SK-N-SH treated with all-trans-retinoic acid at 6 μM for 48 hours (cell line): ENCODE measurements around the gene RFX4.

Experiments
- ATAC-seq: fragments of 200-7000 bp; cut with Tn5 transposase; 3 replicates; pipeline ENCODE4 v1.9.1; 2020; ENCODE audit warnings: mild to moderate bottlenecking, moderate library complexity
- ARNTL ChIP-seq: fragments of 450-650 bp; formaldehyde crosslinking; IDR thresholded peaks from 2 replicates; pipeline ENCODE4 v1.5.0; 2020; ENCODE audit warnings: low read depth, mild to moderate bottlenecking, moderate library complexity, borderline replicate concordance
- BACH2 ChIP-seq: fragments of 250-450 bp; sonication (Bioruptor Pico); IDR thresholded peaks from 2 replicates; pipeline ENCODE4 v1.9.0; 2021; ENCODE audit warnings: mild to moderate bottlenecking, borderline replicate concordance
- ESRRG ChIP-seq: fragments of 250-450 bp; sonication (Bioruptor Pico); IDR thresholded peaks from 2 replicates; pipeline ENCODE4 v1.6.1; 2021; ENCODE audit warnings: mild to moderate bottlenecking
- GLIS3 ChIP-seq: fragments of 250-450 bp; sonication (Bioruptor Pico); IDR thresholded peaks from 2 replicates; pipeline ENCODE4 v1.5.0; 2020; ENCODE audit warnings: mild to moderate bottlenecking, moderate library complexity
- ISL1 ChIP-seq: fragments of 250-450 bp; sonication (Bioruptor Pico); IDR thresholded peaks from 2 replicates; pipeline ENCODE4 v2.1.2; 2022; ENCODE audit warnings: mild to moderate bottlenecking, moderate library complexity
- POU6F1 ChIP-seq: fragments of 250-450 bp; sonication (Bioruptor Pico); IDR thresholded peaks from 2 replicates; pipeline ENCODE4 v1.8.0; 2021; ENCODE audit warnings: low read depth, mild to moderate bottlenecking, moderate library complexity, borderline replicate concordance
- PPARA ChIP-seq: fragments of 250-450 bp; sonication (Bioruptor Pico); IDR thresholded peaks from 2 replicates; pipeline ENCODE4 v1.5.0; 2020; ENCODE audit warnings: mild to moderate bottlenecking, borderline replicate concordance
- RARB ChIP-seq: fragments of 250-450 bp; sonication (Bioruptor Pico); IDR thresholded peaks from 2 replicates; pipeline ENCODE4 v1.8.0; 2021; ENCODE audit warnings: mild to moderate bottlenecking, moderate library complexity
- SNAI2 ChIP-seq: fragments of 250-450 bp; sonication (Bioruptor Pico); IDR thresholded peaks from 2 replicates; pipeline ENCODE4 v1.5.0; 2020; ENCODE audit warnings: mild to moderate bottlenecking, moderate library complexity
- TCF4 ChIP-seq: fragments of 250-450 bp; sonication (Bioruptor Pico); IDR thresholded peaks from 2 replicates; pipeline ENCODE4 v1.8.0; 2021; ENCODE audit warnings: mild to moderate bottlenecking, moderate library complexity, borderline replicate concordance
- TSHZ2 ChIP-seq: fragments of 250-450 bp; sonication (Bioruptor Pico); IDR thresholded peaks from 2 replicates; pipeline ENCODE4 v1.5.0; 2020; ENCODE audit warnings: mild to moderate bottlenecking, moderate library complexity
- ZC3H10 ChIP-seq: fragments of 250-450 bp; sonication (Bioruptor Pico); IDR thresholded peaks from 2 replicates; pipeline ENCODE4 v1.5.1; 2021; ENCODE audit warnings: mild to moderate bottlenecking, moderate library complexity
- ZNF565 ChIP-seq: fragments of 450-650 bp; formaldehyde crosslinking; conservative IDR thresholded peaks from 2 replicates; pipeline ENCODE4 v1.5.0; 2020; ENCODE audit warnings: low read depth, mild to moderate bottlenecking, moderate library complexity
- ZNF70 ChIP-seq: fragments of 450-650 bp; formaldehyde crosslinking; IDR thresholded peaks from 2 replicates; pipeline ENCODE4 v1.5.0; 2020; ENCODE audit warnings: mild to moderate bottlenecking, moderate library complexity
- ZNF8 ChIP-seq: fragments of 450-650 bp; formaldehyde crosslinking; IDR thresholded peaks from 2 replicates; pipeline ENCODE4 v1.5.0; 2020; ENCODE audit warnings: mild to moderate bottlenecking, moderate library complexity

RFX4 gene

GRCh38 chr12:106631150-106631549 is 48.3 kb downstream of the RFX4 start (continued):
- TF ChIP-seq POU6F1 (CRISPR knock-in tag) = no peak
- no peak for TF ChIP-seq ZNF8 (CRISPR knock-in tag)
- no peak for TF ChIP-seq SNAI2 (CRISPR knock-in tag)

- no peak for TF ChIP-seq ZNF70 (CRISPR knock-in tag)
- TF ChIP-seq GLIS3 = no peak
- no peak for TF ChIP-seq ZNF8 (CRISPR knock-in tag)
- TF ChIP-seq ESRRG (CRISPR knock-in tag) = no peak
- no peak for TF ChIP-seq ARNTL (CRISPR knock-in tag)
- TF ChIP-seq ZNF565 (CRISPR knock-in tag) = no peak
- no peak for TF ChIP-seq POU6F1 (CRISPR knock-in tag)
- TF ChIP-seq ZC3H10 = no peak
Observed at GRCh38 chr12:106631797-106632196, 49.0 kb downstream of the RFX4 start.

GRCh38 chr12:106632797-106633450 is 50.1 kb downstream of the RFX4 start:
- no peak for ATAC-seq
- TF ChIP-seq SNAI2 (CRISPR knock-in tag) = peak; percentile 87; the same call in 1 of the 2 replicates
- no peak for TF ChIP-seq ZNF565 (CRISPR knock-in tag)
- TF ChIP-seq, all 23 proteins: peak for 1

More at GRCh38 chr12:106631797-106632196, 49.0 kb downstream of the RFX4 start:
- ATAC-seq = no peak

DNA sequence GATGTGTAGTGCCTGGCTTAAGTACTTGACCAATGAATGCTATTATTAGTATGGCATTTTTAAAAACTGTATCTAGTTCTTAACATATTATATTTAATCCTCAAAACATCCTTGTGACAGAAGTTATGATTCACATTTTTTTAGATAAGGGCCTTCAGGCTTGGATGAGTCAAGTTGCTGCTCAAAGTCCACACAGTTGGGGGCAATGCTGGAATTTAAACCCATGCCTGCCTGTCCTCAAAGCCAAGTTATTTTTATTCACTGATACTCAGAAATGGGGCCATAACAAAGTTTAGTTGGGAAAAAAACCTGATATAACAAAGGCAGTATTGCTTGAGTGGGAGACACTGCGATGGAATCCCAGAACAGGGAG is 50.6 kb downstream of the RFX4 start:
- TF ChIP-seq TSHZ2 (CRISPR knock-in tag) = no peak
- TF ChIP-seq ISL1 (CRISPR knock-in tag) = 0 out of 2 replicates have a peak, but pooled peaks have one; percentile 8
- no peak for TF ChIP-seq RARB (CRISPR knock-in tag)
- ATAC-seq = no peak

GRCh38 chr12:106634206-106634605 is 51.4 kb downstream of the RFX4 start:
- TF ChIP-seq ZC3H10 (no peak), BACH2 (CRISPR knock-in tag) (no peak), ARNTL (CRISPR knock-in tag) (no peak)
- ATAC-seq = no peak

DNA sequence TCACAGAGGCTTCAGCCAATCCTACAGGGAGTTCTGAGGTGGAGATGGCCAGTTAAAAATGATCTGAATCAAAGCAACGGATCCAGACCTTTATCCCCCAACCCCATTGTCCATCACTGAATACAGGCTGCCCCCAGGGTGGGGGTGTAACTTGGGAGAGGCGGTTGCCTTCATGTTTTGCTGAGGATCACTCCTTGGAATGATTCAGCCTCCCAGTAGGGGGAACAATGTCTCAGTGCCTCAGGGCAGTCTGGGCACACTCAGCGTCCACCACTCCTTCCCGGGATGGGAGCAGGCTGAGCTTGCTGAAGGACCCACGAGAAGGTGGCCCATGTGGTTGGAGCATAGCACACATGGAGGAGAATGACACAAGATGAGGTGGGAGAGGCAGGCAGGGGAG is 60.2 kb downstream of the RFX4 start:
- no peak for ATAC-seq
- no peak for TF ChIP-seq PPARA (CRISPR knock-in tag)
- no peak for TF ChIP-seq ESRRG (CRISPR knock-in tag)
- TF ChIP-seq ZNF70 (CRISPR knock-in tag) = no peak
- TF ChIP-seq TCF4 (CRISPR knock-in tag) = no peak
- no peak for TF ChIP-seq POU6F1 (CRISPR knock-in tag)
- TF ChIP-seq BACH2 (CRISPR knock-in tag) = no peak
- no peak for TF ChIP-seq RARB (CRISPR knock-in tag)
